Panc1 (cell line): ENCODE results near the gene ZNF490. TPM values are rescaled to one million over a fixed set of nuclear protein-coding genes. Genes with fewer than 3 reads are reported as not detected.

Source experiments
- ATAC-seq: fragments of 200-7000 bp; cut with Tn5 transposase; 2 replicates; pipeline ENCODE4 v1.9.1; 2020; ENCODE audit warnings: mild to moderate bottlenecking, moderate library complexity
- BruUV-seq: library from RNA; stranded (reverse); fragments of 400-500 nt; replicated peaks from 2 replicates; lab custom pipeline; 2021; lab: Mats Ljungman, UMichigan
- CTCF ChIA-PET: fragments of 300-600 bp; sonication (Branson Sonifier 250); formaldehyde crosslinking; loops from one replicate; lab custom pipeline; 2022; ENCODE audit warnings: antibody characterized with exemption; lab: Charles Lee
- POLR2A ChIA-PET: fragments of 300-600 bp; sonication (Branson Sonifier 250); formaldehyde crosslinking; loops from one replicate; lab custom pipeline; 2022; ENCODE audit warnings: antibody characterized with exemption; lab: Charles Lee
- DNase-seq: peaks from one replicate; pipeline ENCODE4 v3.0.0-alpha.2; 2010; ENCODE audit warnings: low read depth, low spot score
- H3K27ac ChIP-seq: 2 replicates; pipeline ENCODE4 v1.5.1; 2011; ENCODE audit warnings: mild to moderate bottlenecking, low read length, inconsistent platforms
- H3K27me3 ChIP-seq: fragments of 200-500 bp; sonication (Bioruptor generic); 2 replicates; pipeline ENCODE4 v1.6.0; 2014; ENCODE audit warnings: low read length, inconsistent platforms; ENCODE audit not compliant: control insufficient read depth, insufficient read depth
- H3K36me3 ChIP-seq: fragments of 200-500 bp; sonication (Bioruptor generic); 2 replicates; pipeline ENCODE4 v1.5.1; 2014; ENCODE audit warnings: inconsistent platforms, mild to moderate bottlenecking, low read length, moderate library complexity; ENCODE audit not compliant: control insufficient read depth, insufficient read depth
- H3K4me1 ChIP-seq: 2 replicates; pipeline ENCODE4 v1.5.1; 2011; ENCODE audit warnings: inconsistent platforms, mild to moderate bottlenecking, low read length, moderate library complexity; ENCODE audit not compliant: control insufficient read depth, insufficient read depth
- H3K4me3 ChIP-seq, 2 experiments: 2 replicates each; pipeline ENCODE4 v1.5.1; 2011 to 2012; ENCODE audit warnings: low read depth in 2 of 2, low read length in 2 of 2, mild to moderate bottlenecking in 2 of 2, inconsistent platforms in 1 of 2, moderate library complexity in 1 of 2
- H3K9me3 ChIP-seq: fragments of 200-500 bp; sonication (Bioruptor generic); 2 replicates; pipeline ENCODE4 v1.5.1; 2014; ENCODE audit warnings: low read depth, mild to moderate bottlenecking, inconsistent platforms, low read length, moderate library complexity; ENCODE audit not compliant: control insufficient read depth, insufficient read depth
- CTCF ChIP-seq: fragments of 450-650 bp; IDR thresholded peaks from 2 replicates; pipeline ENCODE4 v1.5.1; 2017; ENCODE audit warnings: mild to moderate bottlenecking
- POLR2AphosphoS5 ChIP-seq: IDR thresholded peaks from 2 replicates; pipeline ENCODE4 v1.6.1; 2012; ENCODE audit warnings: mild to moderate bottlenecking, low read depth, low read length, moderate library complexity
- REST ChIP-seq, 2 experiments: IDR thresholded peaks; 2 replicates each; pipeline ENCODE4 v1.6.1; 2011 to 2012; ENCODE audit warnings: low read depth in 2 of 2, control low read depth in 1 of 2, low read length in 1 of 2, mild to moderate bottlenecking in 1 of 2, moderate library complexity in 1 of 2; ENCODE audit not compliant: insufficient read depth in 1 of 2
- SIN3A ChIP-seq: IDR thresholded peaks from 2 replicates; pipeline ENCODE4 v1.6.1; 2012; ENCODE audit warnings: low read depth, mild to moderate bottlenecking, low read length, moderate library complexity, borderline replicate concordance; ENCODE audit not compliant: insufficient read depth
- TCF7L2 ChIP-seq: IDR thresholded peaks from 2 replicates; pipeline ENCODE4 v1.6.1; 2011; ENCODE audit warnings: mild to moderate bottlenecking, low read depth, low read length, inconsistent platforms
- in situ Hi-C: cut with HindIII; loops from 2 replicates; pipeline ENCODE4 v1.10.0; 2016; ENCODE audit warnings: low sequenced_read_pairs, low pct_unique_long_range_greater_than_20kb
- intact Hi-C: fragments of 100-400 bp; cut with micrococcal nuclease; formaldehyde crosslinking; loops from one replicate; pipeline ENCODE4 v1.10.0; 2022; ENCODE audit not compliant: unreplicated experiment
- total RNA-seq: library from RNA; stranded (reverse); gene quantifications from one replicate; pipeline ENCODE4 v1.2.1, GENCODE V29; 2021; ENCODE audit not compliant: unreplicated experiment

ZNF490 gene
- total RNA-seq, 1 experiment from 2014 or later, result 7.0 TPM

- H3K36me3 ChIP-seq, result no peaks in the 10 kb centered on the region
- intact Hi-C loops (no loop called here), in situ Hi-C loops (no loop called here)
- no peak for ATAC-seq
- H3K4me1 ChIP-seq, result no peaks in the 10 kb centered on the region
- ChIA-PET POLR2A (no interaction called here), CTCF (no interaction called here)
- no peak overlapping the region for H3K4me3 ChIP-seq
- no peaks in the 10 kb centered on the region for H3K27me3 ChIP-seq
- no TSS peak for BruUV-seq
- H3K9me3 ChIP-seq, result no peaks in the 10 kb centered on the region
- H3K27ac ChIP-seq, result no peak overlapping the region
- no peak for TF ChIP-seq TCF7L2
- TF ChIP-seq SIN3A, result no peak
- no peak for TF ChIP-seq CTCF
- no peak for TF ChIP-seq POLR2AphosphoS5
- no peak for TF ChIP-seq REST (IDR thresholded peaks at IDR 0.05; ENCODE audit: insufficient read depth in 1 of 2, low read depth in 2 of 2, low read length in 1 of 2)
- DNase-seq, result no peak
These were observed 13.6 kb downstream of the ZNF490 start for GRCh38 chr19:12596927-12597548.

GRCh38 chr19:12596485-12596884, 14.1 kb downstream of the ZNF490 start:
- in situ Hi-C loops (no loop called here), intact Hi-C loops (no loop called here)
- no peaks in the 10 kb centered on the region for H3K36me3 ChIP-seq
- DNase-seq (no peak), ATAC-seq (no peak)
- ChIA-PET POLR2A (no interaction called here), CTCF (no interaction called here)
- no peaks in the 10 kb centered on the region for H3K27me3 ChIP-seq
- H3K4me1 ChIP-seq, result no peaks in the 10 kb centered on the region
- H3K9me3 ChIP-seq, result no peaks in the 10 kb centered on the region
- no peak overlapping the region for H3K4me3 ChIP-seq
- TF ChIP-seq TCF7L2 (no peak), CTCF (no peak), REST (IDR thresholded peaks at IDR 0.05; ENCODE audit: insufficient read depth in 1 of 2, low read depth in 2 of 2, low read length in 1 of 2) (no peak), SIN3A (no peak), POLR2AphosphoS5 (no peak)
- H3K27ac ChIP-seq, result no peak overlapping the region
- no TSS peak for BruUV-seq
